GM12873 (cell line): ENCODE measurements around the gene COX14.

ENCODE experiments used
- CTCF ChIP-seq: IDR thresholded peaks from 2 replicates; pipeline ENCODE4 v1.5.1; 2012; ENCODE audit warnings: low read depth, mild to moderate bottlenecking, moderate library complexity, low read length, control low read depth; ENCODE audit not compliant: insufficient read depth; ENCODE audit errors: missing control alignments

The COX14 gene

DNA sequence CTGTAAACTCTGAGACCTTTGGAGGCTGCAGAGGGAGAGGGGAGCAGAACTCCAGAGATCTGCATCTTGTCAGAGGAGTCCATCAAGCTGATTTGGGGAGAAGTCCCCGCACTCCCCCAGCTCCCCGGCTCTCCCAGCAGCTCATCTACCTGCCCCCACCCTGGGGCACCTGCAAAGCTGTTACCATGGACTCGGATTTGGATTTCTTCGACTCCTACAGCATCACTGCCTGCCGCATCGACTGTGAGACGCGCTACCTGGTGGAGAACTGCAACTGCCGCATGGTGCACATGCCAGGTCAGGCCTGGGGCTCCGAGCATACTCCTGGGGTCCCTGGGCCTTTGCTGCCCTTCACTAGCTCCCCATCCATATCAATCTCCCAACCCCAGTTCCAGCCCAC, 33.8 kb upstream of the COX14 start:
- TF ChIP-seq CTCF = no peak

DNA sequence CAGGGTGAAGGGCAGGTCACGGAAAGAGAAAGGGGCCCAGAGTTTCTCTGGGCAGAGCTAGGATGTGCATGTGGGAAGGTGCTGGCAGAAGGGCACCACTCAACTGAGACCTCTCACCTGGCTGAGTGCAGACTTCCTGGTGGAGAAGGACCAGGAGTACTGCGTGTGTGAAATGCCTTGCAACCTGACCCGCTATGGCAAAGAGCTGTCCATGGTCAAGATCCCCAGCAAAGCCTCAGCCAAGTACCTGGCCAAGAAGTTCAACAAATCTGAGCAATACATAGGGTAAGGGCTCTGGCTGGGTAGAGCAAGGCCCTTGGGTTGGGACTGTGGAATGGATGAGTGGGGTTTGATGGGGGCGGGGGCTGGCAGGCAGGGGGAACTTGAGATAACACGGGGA, 32.3 kb upstream of the COX14 start:
- TF ChIP-seq CTCF = no peak

DNA sequence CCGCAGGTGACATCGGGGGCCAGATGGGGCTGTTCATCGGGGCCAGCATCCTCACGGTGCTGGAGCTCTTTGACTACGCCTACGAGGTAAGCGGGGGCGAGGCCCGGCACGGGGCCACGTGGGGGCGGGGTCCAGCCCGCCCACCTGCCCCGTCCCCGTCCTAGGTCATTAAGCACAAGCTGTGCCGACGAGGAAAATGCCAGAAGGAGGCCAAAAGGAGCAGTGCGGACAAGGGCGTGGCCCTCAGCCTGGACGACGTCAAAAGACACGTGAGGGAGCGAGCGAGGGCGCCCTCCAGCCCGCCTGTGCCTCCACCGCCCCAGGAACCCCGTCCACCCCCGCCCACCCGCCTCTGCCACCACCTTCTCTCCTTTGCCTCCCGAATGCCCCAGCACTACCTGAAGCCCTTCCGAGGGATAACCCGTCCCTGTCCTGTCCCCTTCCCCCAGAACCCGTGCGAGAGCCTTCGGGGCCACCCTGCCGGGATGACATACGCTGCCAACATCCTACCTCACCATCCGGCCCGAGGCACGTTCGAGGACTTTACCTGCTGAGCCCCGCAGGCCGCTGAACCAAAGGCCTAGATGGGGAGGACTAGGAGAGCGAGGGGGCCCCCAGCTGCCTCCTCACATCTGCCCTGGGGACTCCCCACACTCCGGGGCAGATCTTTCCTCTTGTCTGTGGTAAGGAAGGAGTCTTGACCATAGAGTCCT, 30.8 kb upstream of the COX14 start:
- no peak for TF ChIP-seq CTCF

DNA sequence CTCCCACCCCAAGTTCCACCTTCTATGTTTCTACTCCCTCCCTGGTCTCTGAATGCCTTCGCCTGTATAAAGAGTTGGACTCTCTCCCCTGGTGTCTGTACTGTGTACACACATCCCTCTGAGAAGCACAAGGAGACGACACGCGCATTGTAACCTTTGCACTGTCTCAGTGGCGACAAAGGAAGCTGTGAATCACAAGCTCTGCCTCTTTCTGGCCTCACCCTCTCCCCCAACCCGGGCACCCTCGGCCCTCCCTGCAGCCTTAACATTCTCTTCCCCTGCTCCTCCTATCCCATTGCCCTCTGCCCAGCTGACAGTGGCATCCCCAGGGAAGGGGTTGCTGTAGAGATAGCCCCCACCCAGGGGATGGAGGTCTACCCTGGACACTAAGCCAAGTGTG, 29.4 kb upstream of the COX14 start:
- TF ChIP-seq CTCF = no peak

GRCh38 chr12:50083301-50083700, 28.7 kb upstream of the COX14 start:
- TF ChIP-seq CTCF = no peak

DNA sequence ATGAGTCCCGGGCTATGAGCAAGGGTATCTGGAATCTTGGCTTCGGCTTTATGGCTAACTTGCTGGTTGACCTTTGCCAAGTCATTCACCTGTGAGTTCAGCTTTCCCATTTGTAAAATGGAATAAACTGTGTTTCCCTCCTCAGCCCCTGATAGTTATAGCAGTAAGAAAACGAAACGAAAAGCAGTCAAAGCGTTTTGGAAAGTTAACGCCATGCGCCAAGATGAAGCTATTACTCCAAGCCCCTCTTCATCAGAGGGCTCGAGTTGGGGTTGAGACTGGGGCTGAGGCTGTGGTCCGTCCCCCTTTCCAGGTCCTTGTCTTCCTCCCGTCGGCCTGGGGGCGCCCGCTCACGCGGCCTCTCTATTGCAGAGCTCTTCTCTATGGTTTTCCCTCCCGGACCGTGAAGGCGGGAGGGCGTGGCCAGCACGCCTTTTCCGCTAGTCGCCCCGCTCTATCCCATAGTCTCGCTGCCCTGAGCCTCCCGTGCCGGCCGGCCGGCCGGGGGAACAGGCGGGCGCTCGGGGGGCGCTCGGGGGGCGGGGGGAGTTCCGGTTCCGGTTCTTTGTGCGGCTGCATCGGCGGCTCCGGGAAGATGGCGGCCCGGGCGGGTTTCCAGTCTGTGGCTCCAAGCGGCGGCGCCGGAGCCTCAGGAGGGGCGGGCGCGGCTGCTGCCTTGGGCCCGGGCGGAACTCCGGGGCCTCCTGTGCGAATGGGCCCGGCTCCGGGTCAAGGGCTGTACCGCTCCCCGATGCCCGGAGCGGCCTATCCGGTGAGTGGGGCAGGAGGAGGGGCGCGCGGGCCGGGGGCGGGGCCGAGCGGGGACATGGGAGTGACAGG, 27.0 kb upstream of the COX14 start, which contains the start of gene SMARCD1:
TSS of gene SMARCD1 (plus strand) at position 568 of the 840 bp plus-strand sequence. CDS start at position 596, 28 bp downstream.
- peak; percentile 67 for TF ChIP-seq CTCF

DNA sequence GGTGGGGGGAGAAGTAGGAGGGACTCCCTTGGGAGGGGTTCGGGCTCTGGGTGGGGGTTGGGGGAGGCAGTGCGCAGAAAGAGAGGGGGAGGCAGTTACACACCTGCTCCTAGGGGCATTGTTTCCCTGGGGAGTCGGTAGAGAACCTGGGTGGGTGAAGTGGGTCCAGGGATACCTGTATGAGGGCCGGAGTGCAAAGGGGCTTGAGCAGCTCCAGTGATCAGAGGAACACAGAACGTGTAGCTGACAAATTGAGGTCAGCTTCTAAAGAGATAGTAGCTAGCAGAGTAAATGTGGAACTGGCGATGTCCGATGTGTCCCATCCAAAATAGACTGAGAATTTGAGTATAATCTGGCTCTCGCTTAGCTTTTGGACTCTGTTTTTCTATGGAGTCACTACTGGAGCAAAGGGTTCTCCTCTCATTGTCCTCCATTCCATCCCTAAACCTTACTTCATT, 26.4 kb upstream of the COX14 start:
- TF ChIP-seq CTCF = no peak
